Measurements from ENCODE around the gene ELAVL1. TPM values are rescaled to one million over a fixed set of nuclear protein-coding genes. Genes with fewer than 3 reads are reported as not detected.

The ELAVL1 gene
- total RNA-seq, 1 donor from 2014 or later = 107 TPM

GRCh38 chr19:7913652-7914051 is 91.8 kb downstream of the ELAVL1 start:
- Histone ChIP-seq H3K9ac (ENCODE audit: low read length) (no peak overlapping the region), H2AFZ (ENCODE audit: low read depth, low read length) (no peak overlapping the region), H3K9me3 (ENCODE audit: insufficient read depth, low read depth, low read length) (no peaks in the 10 kb centered on the region), H3K79me2 (ENCODE audit: insufficient read depth, low read length) (no peaks in the 10 kb centered on the region), H3K4me1 (ENCODE audit: insufficient read depth, low read length) (peaks cover 14% of the 10 kb centered on the region), H3K27ac (ENCODE audit: low read depth, low read length) (no peak overlapping the region), H4K20me1 (ENCODE audit: insufficient read depth, low read length) (peaks cover 18% of the 10 kb centered on the region), H3K4me2 (ENCODE audit: low read length) (no peak overlapping the region), H3K4me3 (ENCODE audit: insufficient read depth, low read depth, low read length) (no peak overlapping the region), H3K36me3 (ENCODE audit: insufficient read depth, low read length) (no peaks in the 10 kb centered on the region), H3K27me3 (ENCODE audit: insufficient read depth, low read length) (peaks cover 22% of the 10 kb centered on the region)
- TF ChIP-seq EZH2 (IDR thresholded peaks at IDR 0.05; ENCODE audit: insufficient read depth, low read length) = no peak
- no peak for TF ChIP-seq CTCF (IDR thresholded peaks at IDR 0.05; ENCODE audit: insufficient read depth, low read depth, low read length)
- no peaks in the 10 kb centered on the region for H3K4me1 Mint-ChIP-seq (ENCODE audit: low read depth, unreplicated experiment)
- DNase-seq (ENCODE audit: low read depth) (no peak), FAIRE-seq (no peak)
- no peak overlapping the region for H3K27ac Mint-ChIP-seq (ENCODE audit: unreplicated experiment)
- peaks cover 13% of the 10 kb centered on the region for H3K27me3 Mint-ChIP-seq (ENCODE audit: low read depth, unreplicated experiment)
- H3K9me3 Mint-ChIP-seq (ENCODE audit: unreplicated experiment) = no peaks in the 10 kb centered on the region
- peaks cover 3% of the 10 kb centered on the region for H3K36me3 Mint-ChIP-seq (ENCODE audit: low read depth, unreplicated experiment)
- H3K4me3 Mint-ChIP-seq (ENCODE audit: unreplicated experiment) = no peak overlapping the region

GRCh38 chr19:7912697-7913564 is 92.5 kb downstream of the ELAVL1 start:
- FAIRE-seq (no peak), DNase-seq (ENCODE audit: low read depth) (no peak)
- H3K4me3 ChIP-seq (ENCODE audit: insufficient read depth, low read depth, low read length) = no peak overlapping the region
- Mint-ChIP-seq H3K9me3 (ENCODE audit: unreplicated experiment) (no peaks in the 10 kb centered on the region), H3K27me3 (ENCODE audit: low read depth, unreplicated experiment) (peaks cover 13% of the 10 kb centered on the region), H3K4me1 (ENCODE audit: low read depth, unreplicated experiment) (no peaks in the 10 kb centered on the region), H3K27ac (ENCODE audit: unreplicated experiment) (no peak overlapping the region), H3K4me3 (ENCODE audit: unreplicated experiment) (no peak overlapping the region), H3K36me3 (ENCODE audit: low read depth, unreplicated experiment) (peaks cover 3% of the 10 kb centered on the region)
- no peak overlapping the region for H3K4me2 ChIP-seq (ENCODE audit: low read length)
- H3K79me2 ChIP-seq (ENCODE audit: insufficient read depth, low read length) = peaks cover 6% of the 10 kb centered on the region
- TF ChIP-seq CTCF (IDR thresholded peaks at IDR 0.05; ENCODE audit: insufficient read depth, low read depth, low read length) = no peak
- peaks cover 14% of the 10 kb centered on the region for H3K4me1 ChIP-seq (ENCODE audit: insufficient read depth, low read length)
- H3K27ac ChIP-seq (ENCODE audit: low read depth, low read length) = no peak overlapping the region
- no peaks in the 10 kb centered on the region for H3K9me3 ChIP-seq (ENCODE audit: insufficient read depth, low read depth, low read length)
- H3K36me3 ChIP-seq (ENCODE audit: insufficient read depth, low read length) = no peaks in the 10 kb centered on the region
- peaks cover 18% of the 10 kb centered on the region for H3K27me3 ChIP-seq (ENCODE audit: insufficient read depth, low read length)
- H2AFZ ChIP-seq (ENCODE audit: low read depth, low read length) = no peak overlapping the region
- H4K20me1 ChIP-seq (ENCODE audit: insufficient read depth, low read length) = peaks cover 25% of the 10 kb centered on the region
- H3K9ac ChIP-seq (ENCODE audit: low read length) = no peak overlapping the region

- Histone ChIP-seq H3K27me3 (ENCODE audit: insufficient read depth, low read length) (peaks cover 16% of the 10 kb centered on the region), H2AFZ (ENCODE audit: low read depth, low read length) (no peak overlapping the region), H3K79me2 (ENCODE audit: insufficient read depth, low read length) (peaks cover 13% of the 10 kb centered on the region), H3K36me3 (ENCODE audit: insufficient read depth, low read length) (no peaks in the 10 kb centered on the region), H4K20me1 (ENCODE audit: insufficient read depth, low read length) (peaks cover 32% of the 10 kb centered on the region), H3K9ac (ENCODE audit: low read length) (no peak overlapping the region), H3K9me3 (ENCODE audit: insufficient read depth, low read depth, low read length) (no peaks in the 10 kb centered on the region), H3K4me2 (ENCODE audit: low read length) (no peak overlapping the region), H3K4me1 (ENCODE audit: insufficient read depth, low read length) (peaks cover 12% of the 10 kb centered on the region), H3K4me3 (ENCODE audit: insufficient read depth, low read depth, low read length) (no peak overlapping the region), H3K27ac (ENCODE audit: low read depth, low read length) (no peak overlapping the region)
- peaks cover 3% of the 10 kb centered on the region for H3K36me3 Mint-ChIP-seq (ENCODE audit: low read depth, unreplicated experiment)
- H3K9me3 Mint-ChIP-seq (ENCODE audit: unreplicated experiment) = no peaks in the 10 kb centered on the region
- H3K4me3 Mint-ChIP-seq (ENCODE audit: unreplicated experiment) = no peak overlapping the region
- DNase-seq (ENCODE audit: low read depth) = no peak
- H3K27me3 Mint-ChIP-seq (ENCODE audit: low read depth, unreplicated experiment) = peaks cover 13% of the 10 kb centered on the region
- H3K27ac Mint-ChIP-seq (ENCODE audit: unreplicated experiment) = no peak overlapping the region
- no peaks in the 10 kb centered on the region for H3K4me1 Mint-ChIP-seq (ENCODE audit: low read depth, unreplicated experiment)
- TF ChIP-seq CTCF (IDR thresholded peaks at IDR 0.05; ENCODE audit: insufficient read depth, low read depth, low read length) (no peak), EZH2 (IDR thresholded peaks at IDR 0.05; ENCODE audit: insufficient read depth, low read length) (no peak)
- FAIRE-seq = no peak
Measured at GRCh38 chr19:7912144-7912696, 93.2 kb downstream of the ELAVL1 start.
